Transverse colon (tissue), 4 donors: ENCODE data around the gene TCEANC.

ENCODE experiments used
- CTCF ChIP-seq, 5 experiments: fragments of 200-600 bp in 3 of 5; fragments of 450-650 bp in 2 of 5; sonication (generic) in 3 of 5; IDR thresholded peaks; 1 replicate in 2 of 5; 2 replicates in 3 of 5; pipeline ENCODE4 v1.5.1; 2016 to 2017; ENCODE audit warnings: antibody characterized with exemption in 5 of 5, inconsistent platforms in 3 of 5, mild to moderate bottlenecking in 2 of 5, moderate library complexity in 1 of 5
- POLR2AphosphoS5 ChIP-seq, 3 donors: sonication (generic); formaldehyde crosslinking; IDR thresholded peaks; one replicate each; pipeline ENCODE4 v1.6.1; 2016; ENCODE audit warnings: antibody characterized with exemption in 3 of 3

- TF ChIP-seq POLR2AphosphoS5 (IDR thresholded peaks at IDR 0.05), result no peak
- no peak for TF ChIP-seq CTCF (IDR thresholded peaks at IDR 0.05)
These were observed 11.1 kb downstream of the TCEANC start for GRCh38 chrX:13664020-13664419.
